IMR-90 (cell line): ENCODE results near the gene CTNND2. TPM values are rescaled to one million over a fixed set of nuclear protein-coding genes. Genes with fewer than 3 reads are reported as not detected.

Source experiments
- ATAC-seq: fragments of 200-7000 bp; cut with Tn5 transposase; 2 replicates; pipeline ENCODE4 v1.9.1; 2020; ENCODE audit warnings: low read depth, mild to moderate bottlenecking, moderate library complexity
- BruUV-seq: library from RNA; stranded (reverse); fragments of 400-500 nt; replicated peaks from 2 replicates; lab custom pipeline; 2021; lab: Mats Ljungman, UMichigan
- CTCF ChIA-PET: fragments of 300-600 bp; formaldehyde crosslinking; extraction: SDS; loops from one replicate; lab custom pipeline; 2021; ENCODE audit warnings: antibody characterized with exemption; lab: Yijun Ruan, JAX
- POLR2A ChIA-PET: fragments of 300-600 bp; sonication (Branson Sonifier 250); formaldehyde crosslinking; loops from one replicate; lab custom pipeline; 2022; ENCODE audit warnings: antibody characterized with exemption; ENCODE audit not compliant: unreplicated experiment; lab: Charles Lee
- DNase-seq: peaks from one replicate; pipeline ENCODE4 v3.0.0; 2013
- H2AFZ ChIP-seq: replicated peaks from 2 replicates; pipeline ENCODE3; 2013; ENCODE audit warnings: low read length, mild to moderate bottlenecking; ENCODE audit not compliant: poor library complexity
- H2AK5ac ChIP-seq: 2 replicates; pipeline ENCODE4 v1.6.1; 2013; ENCODE audit warnings: low read depth, low read length, inconsistent platforms
- H2AK9ac ChIP-seq: replicated peaks from 2 replicates; pipeline ENCODE3; 2013; ENCODE audit warnings: mild to moderate bottlenecking, low read depth, low read length, moderate library complexity; ENCODE audit not compliant: poor library complexity
- H2BK120ac ChIP-seq: 2 replicates; pipeline ENCODE4 v1.6.1; 2013; ENCODE audit warnings: low read depth, low read length, inconsistent platforms
- H2BK15ac ChIP-seq: 3 replicates; pipeline ENCODE4 v1.6.1; 2013; ENCODE audit warnings: low read depth, low read length, inconsistent platforms
- H2BK20ac ChIP-seq: 2 replicates; pipeline ENCODE4 v1.6.1; 2013; ENCODE audit warnings: low read depth, mild to moderate bottlenecking, inconsistent platforms, low read length, moderate library complexity
- H2BK5ac ChIP-seq: 2 replicates; pipeline ENCODE4 v1.6.1; 2013; ENCODE audit warnings: mild to moderate bottlenecking, low read depth, low read length, inconsistent platforms; ENCODE audit not compliant: poor library complexity, severe bottlenecking
- H3K14ac ChIP-seq: replicated peaks from 2 replicates; pipeline ENCODE4 v1.6.1; 2013; ENCODE audit warnings: low read depth, low read length, inconsistent platforms
- H3K18ac ChIP-seq: 2 replicates; pipeline ENCODE4 v1.6.1; 2013; ENCODE audit warnings: low read depth, low read length, control low read depth
- H3K23ac ChIP-seq: 2 replicates; pipeline ENCODE4 v1.6.1; 2013; ENCODE audit warnings: low read depth, low read length, inconsistent platforms
- H3K27ac ChIP-seq: 2 replicates; pipeline ENCODE4 v1.5.1; 2013; ENCODE audit warnings: mild to moderate bottlenecking, control low read depth, low read length; ENCODE audit not compliant: insufficient read depth
- H3K27me3 ChIP-seq: 2 replicates; pipeline ENCODE4 v1.6.1; 2013; ENCODE audit warnings: low read length; ENCODE audit not compliant: control insufficient read depth, insufficient read depth
- H3K36me3 ChIP-seq: 2 replicates; pipeline ENCODE4 v1.6.1; 2013; ENCODE audit warnings: low read length, mixed read lengths; ENCODE audit not compliant: control insufficient read depth, insufficient read depth
- H3K4ac ChIP-seq: 2 replicates; pipeline ENCODE4 v1.6.1; 2013; ENCODE audit warnings: low read depth, low read length, inconsistent platforms
- H3K4me1 ChIP-seq: 2 replicates; pipeline ENCODE4 v1.6.1; 2013; ENCODE audit warnings: low read length, mixed read lengths; ENCODE audit not compliant: control insufficient read depth, insufficient read depth
- H3K4me2 ChIP-seq: 2 replicates; pipeline ENCODE4 v1.6.1; 2013; ENCODE audit warnings: low read depth, mild to moderate bottlenecking, control low read depth, low read length, moderate library complexity
- H3K4me3 ChIP-seq: 2 replicates; pipeline ENCODE4 v1.5.1; 2013; ENCODE audit warnings: low read depth, mild to moderate bottlenecking, control low read depth, low read length, moderate library complexity; ENCODE audit not compliant: insufficient read depth
- H3K56ac ChIP-seq: 2 replicates; pipeline ENCODE4 v1.6.1; 2013; ENCODE audit warnings: low read length, inconsistent platforms; ENCODE audit not compliant: insufficient read depth; ENCODE audit errors: extremely low read depth
- H3K79me1 ChIP-seq, 2 experiments: 2 replicates each; pipeline ENCODE4 v1.6.1; 2013; ENCODE audit warnings: low read length in 2 of 2, inconsistent platforms in 1 of 2, low read depth in 1 of 2
- H3K9ac ChIP-seq: 2 replicates; pipeline ENCODE4 v1.6.1; 2013; ENCODE audit warnings: low read depth, low read length, control low read depth
- H3K9me1 ChIP-seq: 2 replicates; pipeline ENCODE4 v1.6.1; 2013; ENCODE audit warnings: low read length, inconsistent platforms; ENCODE audit not compliant: insufficient read depth
- H3K9me3 ChIP-seq: 2 replicates; pipeline ENCODE4 v1.6.1; 2013; ENCODE audit warnings: low read length; ENCODE audit not compliant: control insufficient read depth, insufficient read depth
- H4K20me1 ChIP-seq: 2 replicates; pipeline ENCODE4 v1.6.1; 2013; ENCODE audit warnings: low read length, inconsistent platforms; ENCODE audit not compliant: insufficient read depth
- H4K5ac ChIP-seq: 2 replicates; pipeline ENCODE4 v1.6.1; 2013; ENCODE audit warnings: mild to moderate bottlenecking, low read depth, low read length, control low read depth
- H4K8ac ChIP-seq, 2 experiments: 2 replicates each; pipeline ENCODE4 v1.6.1; 2013; ENCODE audit warnings: low read depth in 2 of 2, low read length in 2 of 2, control low read depth in 1 of 2, inconsistent platforms in 1 of 2
- H4K91ac ChIP-seq: 2 replicates; pipeline ENCODE4 v1.6.1; 2013; ENCODE audit warnings: low read depth, low read length, inconsistent platforms; ENCODE audit not compliant: insufficient read depth
- CHD1 ChIP-seq: IDR thresholded peaks from 2 replicates; pipeline ENCODE4 v1.6.1; 2012; ENCODE audit warnings: low read depth, low read length, improper control_type of control experiment
- MAFK ChIP-seq: IDR thresholded peaks from 2 replicates; pipeline ENCODE4 v1.6.1; 2012; ENCODE audit warnings: low read depth, low read length, improper control_type of control experiment
- WGBS, 2 experiments: methylation state at CpG; one replicate each; pipeline versions ENCODE4 v1.1.5 to v1.1.7; 2013; ENCODE audit warnings: missing lambda C conversion rate in 2 of 2; ENCODE audit not compliant: insufficient read length in 1 of 2; ENCODE audit errors: extremely low coverage in 2 of 2; 5-methylcytosine and 5-hydroxymethylcytosine counted together
- dilution Hi-C: fragments of 300-500 bp; cut with HindIII; formaldehyde crosslinking; loops from one replicate; pipeline ENCODE4 v1.14.3; 2018; ENCODE audit warnings: low sequenced_read_pairs; ENCODE audit not compliant: unreplicated experiment
- in situ Hi-C: fragments of 300-500 bp; cut with MboI; formaldehyde crosslinking; loops from 3 replicates; pipeline ENCODE4 v1.14.3; 2019; ENCODE audit warnings: low sequenced_read_pairs, inconsistent platforms, mixed read lengths
- intact Hi-C: fragments of 100-400 bp; cut with micrococcal nuclease; formaldehyde crosslinking; loops from 2 replicates; pipeline ENCODE4 v1.10.0; 2022
- polyA plus RNA-seq, 3 experiments: library from polyadenylated mRNA; depleted of rRNA; stranded (reverse); fragments of >200 nt; gene quantifications; 2 replicates each; pipeline ENCODE4 v1.2.3, GENCODE V29; 2012; ENCODE audit warnings: low replicate concordance in 1 of 3
- total RNA-seq: library from RNA; depleted of rRNA; stranded (reverse); fragments of >200 nt; gene quantifications from 2 replicates; pipeline ENCODE4 v1.2.3, GENCODE V29; 2012
- TF ChIP-seq, protein P1 (sequence below): fragments of 150-350 bp; IDR thresholded peaks from 2 replicates; pipeline ENCODE4 v1.6.1; 2016; ENCODE audit warnings: low read depth, mild to moderate bottlenecking, low read length, moderate library complexity, borderline replicate concordance

Gene CTNND2
- total and polyA plus RNA-seq, 2 of the 4 experiments (the other 2 are of a cell fraction), result not detected

DNA sequence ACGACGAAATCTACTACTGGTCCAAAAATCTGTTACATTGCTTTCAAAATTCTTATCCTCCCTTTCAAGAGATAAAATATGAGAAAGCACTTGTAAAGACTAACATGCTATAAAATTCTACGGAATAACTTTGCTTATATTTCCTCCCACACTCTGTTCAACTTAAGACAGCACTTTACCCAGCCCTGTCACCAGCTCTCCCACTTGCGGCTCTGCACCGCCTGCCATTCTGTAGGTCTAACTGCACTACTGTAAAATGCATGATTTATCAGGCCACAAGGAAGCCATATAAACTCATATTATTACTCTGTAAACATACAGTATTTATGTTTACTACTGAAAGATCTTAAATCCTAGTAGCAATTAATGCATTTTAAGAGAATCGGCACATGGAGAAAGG, 11.4 kb downstream of the CTNND2 start:
- H3K4ac ChIP-seq, result no peak overlapping the region
- H3K9me3 ChIP-seq, result peaks cover 12% of the 10 kb centered on the region; the same call in 1 of the 2 replicates
- ATAC-seq, result no peak
- H3K79me1 ChIP-seq, result no peaks in the 10 kb centered on the region
- DNase-seq, result no peak
- H3K18ac ChIP-seq, result no peak overlapping the region
- no peaks in the 10 kb centered on the region for H3K36me3 ChIP-seq
- intact Hi-C loops (no loop called here), dilution Hi-C loops (no loop called here), in situ Hi-C loops (no loop called here)
- H2AK5ac ChIP-seq, result no peak overlapping the region
- no peak overlapping the region for H3K14ac ChIP-seq
- no peaks in the 10 kb centered on the region for H3K9me1 ChIP-seq
- no peak overlapping the region for H4K8ac ChIP-seq
- no peak overlapping the region for H3K9ac ChIP-seq
- H2BK15ac ChIP-seq, result no peak overlapping the region
- H4K20me1 ChIP-seq, result no peaks in the 10 kb centered on the region
- no TSS peak for BruUV-seq
- no peak overlapping the region for H2BK20ac ChIP-seq
- H4K5ac ChIP-seq, result no peak overlapping the region
- H2BK120ac ChIP-seq, result no peak overlapping the region
- WGBS, 2 experiments, result no CpG with 5 or more reads among the region's 6 CpGs
- no peak overlapping the region for H4K91ac ChIP-seq
- H3K4me1 ChIP-seq, result no peaks in the 10 kb centered on the region
- H3K27ac ChIP-seq, result no peak overlapping the region
- no peak overlapping the region for H2BK5ac ChIP-seq
- no peak overlapping the region for H3K4me2 ChIP-seq
- no peak overlapping the region for H2AFZ ChIP-seq
- no peak overlapping the region for H3K23ac ChIP-seq
- CTCF ChIA-PET, result interaction anchor here (0.7 kb wide), 1 partner anchor 109 kb away, joined by 3 read pairs; no protein-coding TSS in a partner anchor
- H3K56ac ChIP-seq, result no peak overlapping the region
- H3K27me3 ChIP-seq, result no peaks in the 10 kb centered on the region
- H2AK9ac ChIP-seq, result no peak overlapping the region
- POLR2A ChIA-PET, result no interaction called here
- H3K4me3 ChIP-seq, result no peak overlapping the region
- TF ChIP-seq CHD1 (no peak), MAFK (no peak)
- TF ChIP-seq, protein P1, sequence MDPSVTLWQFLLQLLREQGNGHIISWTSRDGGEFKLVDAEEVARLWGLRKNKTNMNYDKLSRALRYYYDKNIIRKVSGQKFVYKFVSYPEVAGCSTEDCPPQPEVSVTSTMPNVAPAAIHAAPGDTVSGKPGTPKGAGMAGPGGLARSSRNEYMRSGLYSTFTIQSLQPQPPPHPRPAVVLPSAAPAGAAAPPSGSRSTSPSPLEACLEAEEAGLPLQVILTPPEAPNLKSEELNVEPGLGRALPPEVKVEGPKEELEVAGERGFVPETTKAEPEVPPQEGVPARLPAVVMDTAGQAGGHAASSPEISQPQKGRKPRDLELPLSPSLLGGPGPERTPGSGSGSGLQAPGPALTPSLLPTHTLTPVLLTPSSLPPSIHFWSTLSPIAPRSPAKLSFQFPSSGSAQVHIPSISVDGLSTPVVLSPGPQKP, result no peak
